Cerebellar cortex (tissue), 1 donor: ENCODE results near the gene GPRIN2.

Experiments used
- DNase-seq: peaks from one replicate; pipeline ENCODE4 v3.0.0-alpha.2; 2015; ENCODE audit warnings: low spot score

The GPRIN2 gene

GRCh38 chr10:46549171-46550075 is 7.0 kb downstream of the GPRIN2 start:
- no peak for DNase-seq

DNA sequence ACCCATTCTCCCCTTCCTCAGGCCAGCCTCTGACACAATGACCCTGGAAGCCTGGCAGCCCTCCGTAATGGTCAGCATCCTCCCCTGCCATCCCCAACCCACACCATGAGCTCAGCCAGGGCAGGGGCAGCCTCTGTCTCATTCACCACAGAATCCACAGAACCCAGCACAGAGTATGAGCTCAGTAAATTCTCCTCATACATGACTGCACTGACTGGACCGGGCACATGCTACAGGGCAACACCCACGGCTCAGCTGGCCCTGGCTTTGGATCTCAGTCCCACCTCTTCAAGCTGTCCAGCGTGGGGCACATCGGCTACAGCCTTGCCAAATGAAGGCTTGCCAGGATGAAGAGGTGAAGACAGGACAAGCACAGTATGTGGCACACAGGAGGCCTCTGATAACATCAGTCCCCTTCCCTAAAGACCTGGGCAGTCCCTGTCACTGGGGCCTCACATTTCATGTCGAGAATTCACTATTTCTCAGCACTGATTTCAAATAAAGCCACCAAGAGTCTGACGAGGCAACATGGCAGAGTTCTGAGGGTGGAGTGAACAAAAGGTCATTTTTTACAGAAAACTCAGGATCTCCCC is 7.9 kb downstream of the GPRIN2 start:
- DNase-seq, result peak; percentile 43

GRCh38 chr10:46547541-46548497 is 8.6 kb downstream of the GPRIN2 start:
- DNase-seq, result no peak

GRCh38 chr10:46546591-46547540 is 9.6 kb downstream of the GPRIN2 start:
- DNase-seq, result peak; percentile 68

DNA sequence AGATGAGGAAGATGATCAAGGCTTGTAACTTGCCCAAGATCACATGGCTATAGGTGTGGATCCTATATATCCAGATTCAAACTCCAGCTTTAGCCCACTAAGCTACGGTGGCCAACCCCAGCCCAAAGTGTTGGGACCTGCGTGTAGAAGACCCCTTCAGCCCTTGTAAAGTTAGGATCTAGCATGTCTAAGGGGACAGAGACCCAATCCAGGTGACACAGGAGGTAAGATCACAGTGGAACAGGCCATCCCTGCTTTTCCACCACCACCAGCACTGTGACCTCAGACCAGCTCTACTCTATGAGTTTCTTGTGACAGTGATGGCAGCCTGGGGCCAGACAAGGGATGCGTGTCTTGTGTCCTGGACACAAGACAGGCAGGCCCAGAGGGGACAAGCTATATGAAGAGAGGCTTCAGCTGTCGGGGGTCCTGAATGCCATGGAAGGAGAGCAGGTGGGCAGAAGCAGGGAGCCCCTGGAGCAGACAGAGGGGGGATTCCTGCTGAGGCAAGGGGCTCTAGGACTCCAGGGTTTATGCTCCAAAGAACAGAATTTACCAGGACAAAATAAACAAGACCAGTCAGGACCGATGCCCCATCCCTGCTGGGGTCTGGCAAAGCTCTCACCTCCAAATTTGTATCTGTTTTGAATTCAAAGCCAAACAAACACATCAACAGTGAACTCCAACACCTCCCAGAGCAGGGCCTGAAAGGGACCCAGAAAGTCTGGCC is 10.4 kb downstream of the GPRIN2 start:
- DNase-seq, result no peak

GRCh38 chr10:46544989-46545791 is 11.3 kb downstream of the GPRIN2 start:
- peak; percentile 32 for DNase-seq

- DNase-seq, result no peak
Observed at GRCh38 chr10:46543466-46544377, 12.7 kb downstream of the GPRIN2 start.

- no peak for DNase-seq
Observed at GRCh38 chr10:46542567-46543465, 13.6 kb downstream of the GPRIN2 start.

GRCh38 chr10:46541735-46542566 is 14.5 kb downstream of the GPRIN2 start:
- no peak for DNase-seq

- no peak for DNase-seq
Observed at GRCh38 chr10:46541017-46541661, 15.3 kb downstream of the GPRIN2 start.

DNA sequence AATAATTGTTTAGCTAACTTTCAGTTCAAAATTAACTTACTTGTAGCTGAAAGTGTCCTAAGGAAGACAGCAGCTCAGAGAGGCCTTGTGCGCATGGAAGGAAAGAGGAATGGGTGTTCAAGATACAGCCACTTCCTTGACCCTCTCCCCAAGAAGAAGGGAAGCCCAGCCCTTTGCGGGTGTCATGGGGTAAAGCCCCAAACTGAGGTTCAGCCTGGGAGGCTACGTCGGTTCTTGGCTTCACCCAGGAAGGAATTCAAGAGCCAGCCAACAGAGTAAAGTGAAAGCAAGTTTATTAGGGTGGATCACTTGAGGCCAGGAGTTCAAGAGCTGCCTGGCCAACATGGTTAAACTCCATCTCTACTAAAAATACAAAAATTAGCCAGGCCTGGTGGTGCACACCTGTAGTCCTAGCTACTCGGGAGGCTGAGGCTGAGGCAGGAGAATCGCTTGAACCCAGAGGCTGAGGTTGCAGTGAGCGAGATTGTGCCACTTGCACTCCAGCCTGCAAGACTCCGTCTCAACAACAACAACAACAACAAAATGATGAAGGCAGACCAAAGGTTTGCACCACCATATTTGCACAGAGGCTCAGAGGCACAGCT is 15.9 kb downstream of the GPRIN2 start:
- DNase-seq, result no peak

GRCh38 chr10:46539596-46540411 is 16.7 kb downstream of the GPRIN2 start:
- no peak for DNase-seq

DNA sequence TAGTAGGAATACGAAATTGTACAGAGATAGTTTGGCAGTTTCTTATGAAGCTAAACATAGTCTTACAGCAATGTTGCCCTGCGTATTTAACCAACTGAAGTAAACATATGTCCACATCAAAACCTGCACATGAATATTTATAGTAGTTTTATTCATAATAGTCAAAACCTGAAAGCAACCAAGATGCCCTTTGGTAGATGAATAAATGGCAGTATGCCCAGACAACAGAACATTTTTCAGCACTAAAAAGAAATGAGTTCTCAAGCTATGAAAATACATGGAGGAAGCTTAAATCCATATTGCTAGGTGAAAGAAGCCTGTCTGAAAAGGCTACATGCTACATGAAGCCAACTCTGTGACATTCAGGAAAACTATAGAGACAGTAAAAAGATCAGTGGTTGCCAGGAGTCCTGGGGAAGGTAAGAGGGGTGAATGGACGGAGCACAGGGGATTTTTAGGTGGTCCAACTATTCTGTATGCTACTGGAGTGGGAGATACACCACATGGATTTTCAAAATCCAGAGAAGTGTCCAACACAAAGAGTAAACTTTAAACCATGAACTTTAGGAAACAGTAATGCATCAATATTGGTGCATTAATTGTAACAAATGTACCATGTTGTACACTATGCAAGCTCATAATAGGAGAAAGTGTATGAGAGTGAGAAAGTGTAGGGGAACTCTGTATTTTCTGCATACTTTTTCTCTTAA is 17.6 kb downstream of the GPRIN2 start:
- DNase-seq, result no peak

DNA sequence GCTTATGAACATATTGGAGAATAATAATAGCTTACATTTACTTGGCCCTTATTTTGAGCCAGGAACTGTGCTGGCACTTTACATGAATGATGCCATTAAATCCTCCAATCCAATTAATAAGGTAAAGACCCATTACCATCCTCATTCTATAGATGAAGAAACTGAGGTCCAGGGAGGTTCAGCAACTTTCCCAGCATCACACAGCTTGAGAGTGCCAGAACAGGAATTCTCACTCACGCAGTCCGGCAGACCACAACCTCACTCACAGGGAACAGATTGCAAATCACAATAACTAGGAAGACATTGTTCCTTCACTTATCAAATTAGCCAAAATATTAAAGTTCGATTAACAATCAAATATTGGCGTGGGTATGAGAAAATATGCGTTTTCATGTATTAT is 18.3 kb downstream of the GPRIN2 start:
- DNase-seq, result no peak
